Measurements from ENCODE around the gene BUB3. TPM values are rescaled to one million over a fixed set of nuclear protein-coding genes. Genes with fewer than 3 reads are reported as not detected.

The BUB3 gene
- total RNA-seq (2012; rRNA removed) = 346 and 384 TPM in 2 replicates
- polyA plus RNA-seq (2012; rRNA removed) = 214 and 215 TPM in 2 replicates
- polyA plus RNA-seq (2012; cell fraction: cytosol; rRNA removed) = 202 and 203 TPM in 2 replicates
- polyA plus RNA-seq (2012; cell fraction: nucleus; rRNA removed; ENCODE audit: low replicate concordance) = 205 and 239 TPM in 2 replicates
- percentile 88 among the genes with signal in this experiment for Bru-seq, nascent RNA
- BruChase-seq, experiment 1, labeled RNA remaining after a 6-hour chase = percentile 84 among the genes with signal in this experiment
- BruChase-seq, experiment 2, labeled RNA remaining after a 2-hour chase = percentile 91 among the genes with signal in this experiment
- long read RNA-seq, full-length matches to known transcripts = 134 of 166 reads
- long read RNA-seq, partial matches to known transcripts = 23 of 166 reads
- long read RNA-seq, other reads (novel, unspliced or antisense) = 9 of 166 reads

GRCh38 chr10:123154092-123154710, at the start of gene BUB3:
BUB3 (plus strand) TSS chr10:123154402; CDS start chr10:123154918, 516 bp downstream.
- DNase-seq (peak; percentile 100), ATAC-seq (ENCODE audit: low read depth) (peak; percentile 94)
- Histone ChIP-seq H3K9me1 (ENCODE audit: insufficient read depth, low read length) (no peaks in the 10 kb centered on the region), H3K4ac (ENCODE audit: low read depth, low read length) (peak within 1 kb of the TSS; percentile 84), H3K27me3 (ENCODE audit: control insufficient read depth, insufficient read depth, low read length) (peaks cover 29% of the 10 kb centered on the region), H3K18ac (ENCODE audit: low read depth, low read length) (0 out of 2 replicates have a peak within 1 kb of the TSS, but pooled peaks have one; percentile 25), H3K9ac (ENCODE audit: low read depth, low read length) (peak within 1 kb of the TSS; percentile 79), H2BK120ac (ENCODE audit: low read depth, low read length) (peak within 1 kb of the TSS; percentile 30; the same call in 1 of the 2 replicates), H3K23ac (ENCODE audit: low read depth, low read length) (peak within 1 kb of the TSS; percentile 66), H3K4me2 (ENCODE audit: low read depth, low read length) (peak within 1 kb of the TSS; percentile 98), H3K9me3 (ENCODE audit: control insufficient read depth, insufficient read depth, low read length) (0 out of 2 replicates have a peak, but pooled peaks cover 3% of the 10 kb centered on the region), H3K36me3 (ENCODE audit: control insufficient read depth, insufficient read depth, low read length) (peaks cover 2% of the 10 kb centered on the region; the same call in 1 of the 2 replicates), H4K91ac (ENCODE audit: insufficient read depth, low read depth, low read length) (peak within 1 kb of the TSS; percentile 89), H3K56ac (ENCODE audit: extremely low read depth, insufficient read depth, low read length) (peak within 1 kb of the TSS; percentile 90), H4K20me1 (ENCODE audit: insufficient read depth, low read length) (peaks cover 22% of the 10 kb centered on the region), H3K14ac (replicated peaks; ENCODE audit: low read depth, low read length) (peak within 1 kb of the TSS; percentile 89), H3K79me1 (ENCODE audit: low read depth in 1 of 2, low read length in 2 of 2) (peaks cover 0 to 19% of the 10 kb centered on the region in 2 experiments; a peak in 2 of 4 replicates), H3K4me3 (ENCODE audit: insufficient read depth, low read depth, low read length) (peak within 1 kb of the TSS; percentile 79), H4K5ac (ENCODE audit: low read depth, low read length) (peak within 1 kb of the TSS; percentile 28; the same call in 1 of the 2 replicates), H3K27ac (ENCODE audit: insufficient read depth, low read length) (peak within 1 kb of the TSS; percentile 75), H3K4me1 (ENCODE audit: control insufficient read depth, insufficient read depth, low read length) (peaks cover 1% of the 10 kb centered on the region), H4K8ac (ENCODE audit: low read depth in 2 of 2, low read length in 2 of 2) (peak within 1 kb of the TSS; percentile 69 to 79), H2BK15ac (ENCODE audit: low read depth, low read length) (no peak within 1 kb of the TSS; the same call in 2 of the 3 replicates), H2AFZ (replicated peaks; ENCODE audit: low read length, poor library complexity) (peak within 1 kb of the TSS; percentile 97), H2AK5ac (ENCODE audit: low read depth, low read length) (peak within 1 kb of the TSS; percentile 78), H2BK20ac (ENCODE audit: low read depth, low read length) (no peak within 1 kb of the TSS), H2BK5ac (ENCODE audit: low read depth, low read length, poor library complexity, severe bottlenecking) (peak within 1 kb of the TSS; percentile 82), H2AK9ac (replicated peaks; ENCODE audit: low read depth, low read length, poor library complexity) (peak within 1 kb of the TSS; percentile 97)
- dilution Hi-C loops (cut with HindIII; ENCODE audit: low sequenced_read_pairs, unreplicated experiment) = no loop called here
- no peak for TF ChIP-seq MAFK (IDR thresholded peaks at IDR 0.05; ENCODE audit: low read depth, low read length)
- no peak; the same call in 1 of the 2 replicates for TF ChIP-seq BHLHE40 (IDR thresholded peaks at IDR 0.05; ENCODE audit: low read depth, low read length)
- peak; percentile 68; the same call in 1 of the 2 replicates for TF ChIP-seq MAZ (IDR thresholded peaks at IDR 0.05; ENCODE audit: borderline replicate concordance, low read depth, low read length)
- peak; percentile 31; the same call in 1 of the 2 replicates for TF ChIP-seq FOS (IDR thresholded peaks at IDR 0.05; ENCODE audit: low read depth, low read length)
- TF ChIP-seq POLR2A (IDR thresholded peaks at IDR 0.05; ENCODE audit: low read depth, low read length) = peak; percentile 94
- TF ChIP-seq USF2 (IDR thresholded peaks at IDR 0.05; ENCODE audit: low read depth, low read length) = peak; percentile 98
- no peak for TF ChIP-seq RFX5 (IDR thresholded peaks at IDR 0.05; ENCODE audit: low read depth, low read length)
- peak; percentile 74; the same call in 1 of the 2 replicates for TF ChIP-seq MXI1 (IDR thresholded peaks at IDR 0.05; ENCODE audit: borderline replicate concordance, low read depth, low read length)
- no peak for TF ChIP-seq SMC3 (IDR thresholded peaks at IDR 0.05; ENCODE audit: low read depth, low read length)
- no peak for TF ChIP-seq RCOR1 (IDR thresholded peaks at IDR 0.05; ENCODE audit: insufficient replicate concordance, low read length)
- no TSS peak for BruUV-seq (replicated peaks)
- ChIA-PET CTCF (interaction anchor here (0.5 to 0.7 kb wide), 3 partner anchors 112 to 222 kb away, joined by 3 to 5 read pairs (median 3); no protein-coding TSS in a partner anchor), POLR2A (ENCODE audit: unreplicated experiment) (no interaction called here)
- 0% methylated on average over 25 of the region's 50 CpGs; no CpG with 5 or more reads in 1 of the 2 experiments for WGBS, 2 experiments (ENCODE audit: extremely low coverage in 2 of 2, insufficient read length in 1 of 2)
- intact Hi-C loops (cut with micrococcal nuclease) = loop anchor here (10.0 kb wide), 2 partner anchors 299 to 1261 kb away; partner anchors contain the start of gene OAT
- in situ Hi-C loops (cut with MboI; ENCODE audit: low sequenced_read_pairs) = loop anchor here (25.0 kb wide), 2 partner anchors 292 to 1017 kb away; no protein-coding TSS in a partner anchor

All from IMR-90 (cell line).